PC-3 (cell line): ENCODE results near the gene TPM1.

ENCODE experiments used
- CTCF ChIP-seq: fragments of 300-600 bp; sonication (generic); conservative IDR thresholded peaks from 2 replicates; pipeline ENCODE4 v1.5.1; 2017; ENCODE audit warnings: antibody characterized with exemption, low read depth, mild to moderate bottlenecking, low read length
- EZH2 ChIP-seq: fragments of 300-600 bp; sonication (generic); IDR thresholded peaks from one replicate; pipeline ENCODE4 v1.6.1; 2017; ENCODE audit warnings: antibody characterized with exemption, mild to moderate bottlenecking, low read length; ENCODE audit not compliant: unreplicated experiment
- EZH2phosphoT487 ChIP-seq: fragments of 300-600 bp; sonication (generic); IDR thresholded peaks from 2 replicates; pipeline ENCODE4 v1.6.1; 2018; ENCODE audit warnings: mild to moderate bottlenecking, antibody characterized with exemption, low read length, borderline replicate concordance

- no peak for TF ChIP-seq CTCF
- no peak for TF ChIP-seq EZH2
- TF ChIP-seq EZH2phosphoT487 = no peak
Observed at GRCh38 chr15:63109498-63109897, 67.0 kb downstream of the TPM1 start.
